Measurements from ENCODE around the gene MAP1A. TPM values are rescaled to one million over a fixed set of nuclear protein-coding genes. Genes with fewer than 3 reads are reported as not detected.

Gene MAP1A
- total RNA-seq, 1 experiment from 2014 or later: 2.5 TPM

- no peak overlapping the region for H3K27ac Mint-ChIP-seq
- H2BK120ac ChIP-seq (ENCODE audit: low read depth, low read length, poor library complexity, severe bottlenecking): no peak overlapping the region
- no peaks in the 10 kb centered on the region for H3K4me1 Mint-ChIP-seq
- H3K27me3 Mint-ChIP-seq (ENCODE audit: low read depth): no peaks in the 10 kb centered on the region
- H3K9ac ChIP-seq (ENCODE audit: extremely low read depth, insufficient read length, low read length): no peak overlapping the region
- no peaks in the 10 kb centered on the region for H3K79me1 ChIP-seq (ENCODE audit: insufficient read depth, low read depth, low read length, poor library complexity, severe bottlenecking)
- no peak for DNase-seq
- no peak overlapping the region for H3K14ac ChIP-seq (ENCODE audit: insufficient read depth, low read length)
- H3T11ph ChIP-seq (ENCODE audit: low read length): no peak overlapping the region
- H3K27ac ChIP-seq (ENCODE audit: insufficient read length, low read depth, low read length): no peak overlapping the region
- H3K23ac ChIP-seq (ENCODE audit: insufficient read length, low read depth, low read length): no peak overlapping the region
- H4K20me1 ChIP-seq (ENCODE audit: control insufficient read depth, insufficient read depth, insufficient read length): no peaks in the 10 kb centered on the region
- H3K4me1 ChIP-seq (ENCODE audit: insufficient read depth, low read length): no peaks in the 10 kb centered on the region
- no peak overlapping the region for H2BK5ac ChIP-seq (ENCODE audit: insufficient read length, low read length)
- no peak overlapping the region for H3K4me2 ChIP-seq (ENCODE audit: insufficient read depth, insufficient read length, low read length)
- no CpG with 5 or more reads among the region's 10 CpGs for WGBS (ENCODE audit: extremely low coverage, insufficient read length, low lambda C conversion rate)
- no peak overlapping the region for H3K56ac ChIP-seq (ENCODE audit: insufficient read length, low read depth, low read length)
- no peak overlapping the region for H2BK15ac ChIP-seq (ENCODE audit: low read depth, low read length)
- H2AK5ac ChIP-seq (ENCODE audit: insufficient read length, low read length): no peak overlapping the region
- TF ChIP-seq, protein P1, sequence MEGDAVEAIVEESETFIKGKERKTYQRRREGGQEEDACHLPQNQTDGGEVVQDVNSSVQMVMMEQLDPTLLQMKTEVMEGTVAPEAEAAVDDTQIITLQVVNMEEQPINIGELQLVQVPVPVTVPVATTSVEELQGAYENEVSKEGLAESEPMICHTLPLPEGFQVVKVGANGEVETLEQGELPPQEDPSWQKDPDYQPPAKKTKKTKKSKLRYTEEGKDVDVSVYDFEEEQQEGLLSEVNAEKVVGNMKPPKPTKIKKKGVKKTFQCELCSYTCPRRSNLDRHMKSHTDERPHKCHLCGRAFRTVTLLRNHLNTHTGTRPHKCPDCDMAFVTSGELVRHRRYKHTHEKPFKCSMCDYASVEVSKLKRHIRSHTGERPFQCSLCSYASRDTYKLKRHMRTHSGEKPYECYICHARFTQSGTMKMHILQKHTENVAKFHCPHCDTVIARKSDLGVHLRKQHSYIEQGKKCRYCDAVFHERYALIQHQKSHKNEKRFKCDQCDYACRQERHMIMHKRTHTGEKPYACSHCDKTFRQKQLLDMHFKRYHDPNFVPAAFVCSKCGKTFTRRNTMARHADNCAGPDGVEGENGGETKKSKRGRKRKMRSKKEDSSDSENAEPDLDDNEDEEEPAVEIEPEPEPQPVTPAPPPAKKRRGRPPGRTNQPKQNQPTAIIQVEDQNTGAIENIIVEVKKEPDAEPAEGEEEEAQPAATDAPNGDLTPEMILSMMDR (conservative IDR thresholded peaks at IDR 0.05): no peak
- no peaks in the 10 kb centered on the region for H3K27me3 ChIP-seq (ENCODE audit: insufficient read depth, low read length)
- no peak overlapping the region for H2BK12ac ChIP-seq (ENCODE audit: insufficient read length, low read depth, low read length)
- H2BK20ac ChIP-seq (ENCODE audit: low read depth, low read length, poor library complexity, severe bottlenecking): no peak overlapping the region
- no peak overlapping the region for H3K18ac ChIP-seq (ENCODE audit: insufficient read length, low read depth, low read length)
- H3K36me3 Mint-ChIP-seq (ENCODE audit: insufficient read depth in 1 of 3, low read depth in 3 of 3): peaks cover 5 to 12% (median 7%) of the 10 kb centered on the region in 3 experiments; a peak in 6 of 7 replicates
- no peak overlapping the region for H3K4me3 Mint-ChIP-seq
- no peak overlapping the region for H4K5ac ChIP-seq (ENCODE audit: insufficient read length, low read depth, low read length)
- H3K9me3 Mint-ChIP-seq: peaks cover 0 to 8% of the 10 kb centered on the region in 2 experiments; a peak in 3 of 5 replicates
- no peaks in the 10 kb centered on the region for H3K23me2 ChIP-seq (ENCODE audit: insufficient read length, low read depth, low read length, poor library complexity, severe bottlenecking)
- no peaks in the 10 kb centered on the region for H3K79me2 ChIP-seq (ENCODE audit: insufficient read depth, low read length)
- no peak overlapping the region for H3K4ac ChIP-seq (ENCODE audit: low read depth, low read length)
- H4K8ac ChIP-seq (replicated peaks; ENCODE audit: insufficient read length, low read depth, low read length): no peak overlapping the region
- H4K91ac ChIP-seq (ENCODE audit: insufficient read length, low read depth, low read length): no peak overlapping the region
- no peak overlapping the region for H2AFZ ChIP-seq (ENCODE audit: low read length)
- no peaks in the 10 kb centered on the region for H3K9me3 ChIP-seq (ENCODE audit: control insufficient read depth, low read depth, low read length)
Observed at GRCh38 chr15:43550527-43551363, 33.3 kb downstream of the MAP1A start.
